ENCODE measurements around the gene VAV2.

Gene VAV2, protein sequence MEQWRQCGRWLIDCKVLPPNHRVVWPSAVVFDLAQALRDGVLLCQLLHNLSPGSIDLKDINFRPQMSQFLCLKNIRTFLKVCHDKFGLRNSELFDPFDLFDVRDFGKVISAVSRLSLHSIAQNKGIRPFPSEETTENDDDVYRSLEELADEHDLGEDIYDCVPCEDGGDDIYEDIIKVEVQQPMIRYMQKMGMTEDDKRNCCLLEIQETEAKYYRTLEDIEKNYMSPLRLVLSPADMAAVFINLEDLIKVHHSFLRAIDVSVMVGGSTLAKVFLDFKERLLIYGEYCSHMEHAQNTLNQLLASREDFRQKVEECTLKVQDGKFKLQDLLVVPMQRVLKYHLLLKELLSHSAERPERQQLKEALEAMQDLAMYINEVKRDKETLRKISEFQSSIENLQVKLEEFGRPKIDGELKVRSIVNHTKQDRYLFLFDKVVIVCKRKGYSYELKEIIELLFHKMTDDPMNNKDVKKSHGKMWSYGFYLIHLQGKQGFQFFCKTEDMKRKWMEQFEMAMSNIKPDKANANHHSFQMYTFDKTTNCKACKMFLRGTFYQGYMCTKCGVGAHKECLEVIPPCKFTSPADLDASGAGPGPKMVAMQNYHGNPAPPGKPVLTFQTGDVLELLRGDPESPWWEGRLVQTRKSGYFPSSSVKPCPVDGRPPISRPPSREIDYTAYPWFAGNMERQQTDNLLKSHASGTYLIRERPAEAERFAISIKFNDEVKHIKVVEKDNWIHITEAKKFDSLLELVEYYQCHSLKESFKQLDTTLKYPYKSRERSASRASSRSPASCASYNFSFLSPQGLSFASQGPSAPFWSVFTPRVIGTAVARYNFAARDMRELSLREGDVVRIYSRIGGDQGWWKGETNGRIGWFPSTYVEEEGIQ

GRCh38 chr9:133991964-133992779 lies at the start of gene VAV2:
TSS of gene VAV2 (minus strand) at chr9:133992324. CDS start at chr9:133992278, 46 bp downstream.
- peak; percentile 74 for DNase-seq (ENCODE audit: low read depth)

DNA sequence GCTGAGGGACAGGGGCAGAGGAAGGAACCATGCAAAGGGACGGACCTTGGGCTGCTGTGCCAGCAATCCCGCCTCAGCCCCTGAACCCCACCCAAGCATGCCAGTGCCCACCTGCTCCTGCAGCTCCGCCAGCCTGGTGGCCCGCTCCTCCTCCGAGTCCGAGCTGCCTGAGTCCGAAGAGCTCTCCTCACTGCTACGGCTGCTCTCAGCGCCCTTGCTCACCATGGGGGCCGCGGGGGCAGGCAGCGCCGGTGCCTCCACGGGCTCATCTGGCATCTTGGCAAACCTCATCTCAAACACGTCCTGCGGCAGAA lies 49.5 kb upstream of the VAV2 start:
- DNase-seq (ENCODE audit: low read depth): no peak

DNA sequence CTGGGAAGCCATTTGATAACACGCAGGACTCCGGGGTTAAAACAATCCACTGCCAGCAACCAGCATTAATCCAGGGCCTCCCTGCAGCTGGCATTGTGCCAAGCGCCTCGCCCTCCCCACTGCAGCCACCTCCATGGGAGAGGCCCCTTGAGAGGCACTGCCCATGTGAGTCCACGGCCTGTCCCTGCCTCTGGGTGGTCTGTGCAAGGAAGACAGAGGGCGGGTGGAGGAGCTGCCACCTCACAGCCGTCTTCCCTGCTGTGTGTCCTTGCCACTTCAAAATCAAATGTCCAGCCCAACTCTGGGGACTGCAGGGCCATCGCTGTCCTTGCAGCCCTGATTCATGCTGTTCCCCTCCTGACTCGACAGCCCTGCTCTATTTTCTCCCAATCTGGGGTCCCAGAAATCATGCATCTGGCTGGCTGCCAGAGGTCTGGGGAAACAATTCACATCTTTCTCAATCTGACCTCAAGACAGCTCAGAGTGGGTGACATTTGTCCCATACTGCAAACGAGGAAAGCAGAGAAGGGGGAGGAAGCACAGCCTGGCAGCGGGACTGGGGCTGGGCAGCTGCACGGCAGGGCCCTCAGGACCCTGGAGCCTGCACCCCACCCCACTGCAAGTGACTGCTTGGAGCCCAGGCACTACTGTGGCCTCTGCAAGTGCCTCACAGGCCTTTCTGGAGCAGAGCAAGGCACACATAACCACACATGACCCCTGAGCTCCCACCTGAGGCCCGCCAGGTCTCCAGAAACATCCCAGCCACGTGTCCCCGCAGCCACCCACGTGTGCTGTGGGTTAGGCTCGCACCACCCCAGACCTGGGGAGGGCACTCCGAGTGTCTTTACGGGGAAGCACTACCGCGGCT lies 48.9 kb upstream of the VAV2 start:
- no peak for DNase-seq (ENCODE audit: low read depth)

- no peak for DNase-seq (ENCODE audit: low read depth)
Observed at GRCh38 chr9:134040176-134040565, 48.0 kb upstream of the VAV2 start.

DNA sequence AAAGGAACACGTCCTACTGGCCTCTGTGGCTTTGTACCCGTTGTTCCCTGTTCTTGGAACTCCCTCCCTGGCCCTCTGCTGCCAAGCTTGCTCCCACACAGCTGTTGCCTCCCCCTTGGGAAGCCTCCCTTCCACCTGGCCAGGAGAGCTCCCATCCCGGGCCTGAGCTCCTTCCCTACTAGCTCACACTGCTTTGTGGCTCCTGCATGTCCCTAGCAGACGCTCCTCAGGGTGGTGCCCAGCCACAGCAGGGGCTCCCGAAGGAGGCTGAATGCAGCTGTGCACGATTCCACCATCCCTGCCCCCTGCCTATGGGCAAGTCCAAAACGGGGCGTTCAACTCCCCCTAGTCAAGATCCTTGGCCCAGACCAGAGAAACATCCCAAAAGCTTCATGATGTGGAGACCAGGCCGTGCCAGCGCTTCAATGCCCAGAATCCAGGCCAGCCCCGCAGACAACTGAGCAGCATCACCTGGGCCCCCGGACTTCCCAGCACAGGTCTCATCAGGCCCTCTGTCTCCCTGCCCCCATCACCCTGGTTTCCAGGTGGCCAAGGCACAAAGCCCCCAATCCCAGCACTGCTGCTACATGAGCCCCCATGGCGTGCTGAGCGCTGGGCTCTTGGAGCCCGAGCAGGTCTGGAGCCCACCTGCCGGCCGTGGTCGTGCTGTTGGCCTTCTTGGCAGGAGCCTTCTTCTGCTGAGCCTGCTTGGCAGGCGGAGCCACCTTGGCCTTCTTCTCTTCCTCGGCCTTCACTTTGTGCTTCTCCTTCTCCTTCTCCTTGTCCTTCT lies 47.5 kb upstream of the VAV2 start:
- DNase-seq (ENCODE audit: low read depth): no peak

GRCh38 chr9:134037641-134038040 lies 45.5 kb upstream of the VAV2 start:
- no peak for DNase-seq (ENCODE audit: low read depth)

DNA sequence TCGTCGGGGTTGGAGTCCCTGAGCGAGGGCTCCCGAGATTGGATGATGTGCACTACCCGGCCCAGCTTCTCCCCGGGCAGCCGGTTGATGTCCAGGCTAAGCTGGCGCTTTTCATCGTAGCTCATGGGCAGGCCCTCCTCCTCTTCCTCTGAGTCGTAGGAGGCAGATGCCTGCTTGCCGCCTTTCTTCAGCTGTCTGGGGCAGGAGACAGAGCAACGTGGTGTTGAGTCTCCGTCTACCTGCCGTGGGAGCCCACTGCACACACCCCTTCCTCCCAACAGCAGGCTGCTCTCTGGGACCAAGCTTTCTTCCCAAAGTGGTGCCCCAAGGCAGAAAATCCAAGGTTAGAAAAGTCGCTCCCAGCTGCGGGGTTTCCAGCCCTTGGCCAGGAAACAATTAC lies 44.0 kb upstream of the VAV2 start:
- no peak for DNase-seq (ENCODE audit: low read depth)

GRCh38 chr9:134035041-134036039 lies 43.2 kb upstream of the VAV2 start:
- DNase-seq (ENCODE audit: low read depth): no peak

GRCh38 chr9:134034215-134035040 lies 42.3 kb upstream of the VAV2 start:
- DNase-seq (ENCODE audit: low read depth): no peak

DNA sequence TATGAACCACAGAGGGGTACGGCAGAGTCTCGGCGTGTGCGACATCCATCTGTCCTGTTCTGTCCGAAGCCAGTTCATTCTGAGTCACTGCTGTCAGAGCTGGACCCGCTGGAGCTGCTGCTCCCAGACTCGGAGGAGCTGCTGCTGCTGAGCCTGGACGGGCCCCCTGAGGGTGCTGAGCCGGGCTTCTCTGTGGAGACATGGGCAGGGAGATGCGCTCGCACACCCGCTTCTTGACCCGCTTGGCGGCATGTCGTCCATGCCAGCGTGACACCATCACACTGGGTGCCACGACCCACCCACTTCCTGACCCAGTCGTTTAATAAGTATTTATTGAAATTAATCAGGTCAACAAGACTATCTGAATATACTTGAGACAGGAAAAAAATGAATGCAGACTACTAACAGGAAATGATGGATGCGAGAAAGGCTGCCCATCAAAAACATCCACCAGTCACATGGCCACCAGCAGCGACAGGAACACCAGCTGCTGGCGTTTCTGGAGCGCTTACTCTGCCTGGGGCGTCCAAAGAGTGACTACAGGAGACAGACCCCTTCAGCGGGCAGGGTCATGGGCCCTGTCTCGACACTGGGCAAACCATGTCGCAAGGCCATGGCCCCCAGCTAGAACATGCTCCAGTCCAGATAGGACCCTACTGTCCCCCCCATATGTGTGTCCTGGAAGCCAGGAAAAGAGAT lies 41.5 kb upstream of the VAV2 start:
- DNase-seq (ENCODE audit: low read depth): no peak

GRCh38 chr9:134032456-134033222 lies 40.5 kb upstream of the VAV2 start:
- no peak for DNase-seq (ENCODE audit: low read depth)

DNA sequence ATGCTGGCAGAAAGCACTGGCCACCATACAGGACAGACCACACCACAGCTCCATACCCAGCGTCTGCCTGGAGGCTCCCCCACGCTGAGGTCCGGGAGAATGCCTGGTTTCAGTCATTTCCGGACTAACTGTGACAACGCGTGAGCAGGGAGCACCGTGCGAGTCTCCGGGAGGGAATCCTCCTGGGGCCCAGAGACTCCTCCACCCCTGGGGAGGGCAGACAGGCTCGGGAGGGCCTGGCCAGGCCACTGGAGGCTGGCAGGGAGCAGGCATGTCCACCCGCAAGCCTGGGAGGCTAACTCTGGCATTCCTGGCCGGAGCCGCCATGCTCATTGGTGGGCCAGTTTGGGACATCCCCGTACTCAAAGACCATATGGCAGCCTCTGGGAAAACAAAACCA lies 39.7 kb upstream of the VAV2 start:
- no peak for DNase-seq (ENCODE audit: low read depth)

DNA sequence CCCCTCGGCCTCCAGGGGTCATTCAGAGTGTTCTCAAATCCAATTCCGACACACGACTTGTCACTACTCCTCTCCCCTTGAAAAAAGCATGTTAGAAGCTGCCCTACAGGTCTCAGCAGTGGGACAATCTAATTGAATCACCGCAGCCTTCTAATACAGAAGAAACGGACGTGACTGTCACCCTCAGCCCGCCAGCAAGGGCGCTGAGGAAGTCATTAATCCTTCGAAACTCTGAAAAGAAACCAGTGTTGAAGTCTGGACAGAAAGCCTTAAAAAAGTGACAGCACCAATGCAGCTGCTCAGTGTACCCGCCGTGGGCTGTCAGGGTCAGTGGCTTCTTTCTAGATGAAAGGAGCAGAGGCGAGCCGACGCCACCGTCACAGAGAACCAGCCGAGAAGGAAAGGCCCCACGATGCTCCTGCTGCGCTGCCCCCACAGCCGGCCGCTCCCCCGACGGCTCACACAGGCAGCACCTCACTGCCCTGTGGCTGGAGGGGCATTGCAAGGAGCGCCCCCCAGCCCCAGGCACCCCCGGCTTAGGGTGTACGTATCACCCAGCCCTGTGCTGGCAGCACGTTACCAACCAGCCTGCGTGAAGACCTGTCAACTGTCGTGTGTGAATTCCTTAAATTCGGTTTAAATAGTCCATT lies 38.8 kb upstream of the VAV2 start:
- no peak for DNase-seq (ENCODE audit: low read depth)

GRCh38 chr9:134029248-134030226 lies 37.4 kb upstream of the VAV2 start:
- no peak for DNase-seq (ENCODE audit: low read depth)

GRCh38 chr9:134028575-134029247 lies 36.6 kb upstream of the VAV2 start:
- no peak for DNase-seq (ENCODE audit: low read depth)

Measured in fibroblast of gingiva (primary cell).